ENCODE measurements around the gene NMT1. TPM values are rescaled to one million over a fixed set of nuclear protein-coding genes. Genes with fewer than 3 reads are reported as not detected.

NMT1 gene
- total RNA-seq, 2 experiments from 2014 or later: 156 to 169 TPM

- H3K9me3 Mint-ChIP-seq: no peaks in the 10 kb centered on the region
- peaks cover 2% of the 10 kb centered on the region for H3K4me1 Mint-ChIP-seq (ENCODE audit: low read depth)
- ChIA-PET POLR2A (interaction anchor here (1.2 kb wide), 1 partner anchor 21 kb away, joined by 4 read pairs; no protein-coding TSS in a partner anchor), CTCF (no interaction called here)
- intact Hi-C loops (cut with micrococcal nuclease): no loop called here
- ATAC-seq: no peak
- no peak overlapping the region for H3K4me3 Mint-ChIP-seq
- no peaks in the 10 kb centered on the region for H3K27me3 Mint-ChIP-seq
- DNase-seq: no peak
- no peak overlapping the region for H3K27ac Mint-ChIP-seq
- peaks cover 25% of the 10 kb centered on the region for H3K36me3 Mint-ChIP-seq (ENCODE audit: low read depth)
- TF ChIP-seq, protein P1, sequence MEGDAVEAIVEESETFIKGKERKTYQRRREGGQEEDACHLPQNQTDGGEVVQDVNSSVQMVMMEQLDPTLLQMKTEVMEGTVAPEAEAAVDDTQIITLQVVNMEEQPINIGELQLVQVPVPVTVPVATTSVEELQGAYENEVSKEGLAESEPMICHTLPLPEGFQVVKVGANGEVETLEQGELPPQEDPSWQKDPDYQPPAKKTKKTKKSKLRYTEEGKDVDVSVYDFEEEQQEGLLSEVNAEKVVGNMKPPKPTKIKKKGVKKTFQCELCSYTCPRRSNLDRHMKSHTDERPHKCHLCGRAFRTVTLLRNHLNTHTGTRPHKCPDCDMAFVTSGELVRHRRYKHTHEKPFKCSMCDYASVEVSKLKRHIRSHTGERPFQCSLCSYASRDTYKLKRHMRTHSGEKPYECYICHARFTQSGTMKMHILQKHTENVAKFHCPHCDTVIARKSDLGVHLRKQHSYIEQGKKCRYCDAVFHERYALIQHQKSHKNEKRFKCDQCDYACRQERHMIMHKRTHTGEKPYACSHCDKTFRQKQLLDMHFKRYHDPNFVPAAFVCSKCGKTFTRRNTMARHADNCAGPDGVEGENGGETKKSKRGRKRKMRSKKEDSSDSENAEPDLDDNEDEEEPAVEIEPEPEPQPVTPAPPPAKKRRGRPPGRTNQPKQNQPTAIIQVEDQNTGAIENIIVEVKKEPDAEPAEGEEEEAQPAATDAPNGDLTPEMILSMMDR (IDR thresholded peaks at IDR 0.05): no peak
Measured at GRCh38 chr17:45029758-45030423, 31.2 kb upstream of the NMT1 start.

- H3K27me3 Mint-ChIP-seq: no peaks in the 10 kb centered on the region
Measured at GRCh38 chr17:45030733-45031132, 30.4 kb upstream of the NMT1 start.

GRCh38 chr17:45031231-45032173 lies 29.6 kb upstream of the NMT1 start:
- no peak for ATAC-seq
- TF ChIP-seq, protein P1 (IDR thresholded peaks at IDR 0.05): no peak
- intact Hi-C loops (cut with micrococcal nuclease): no loop called here
- Mint-ChIP-seq H3K36me3 (ENCODE audit: low read depth) (peaks cover 25% of the 10 kb centered on the region), H3K4me1 (ENCODE audit: low read depth) (peaks cover 2% of the 10 kb centered on the region), H3K4me3 (no peak overlapping the region), H3K27ac (no peak overlapping the region), H3K27me3 (no peaks in the 10 kb centered on the region), H3K9me3 (no peaks in the 10 kb centered on the region)
- ChIA-PET POLR2A (interaction anchor here (0.9 to 1.3 kb wide), 2 partner anchors 30 to 45 kb away, joined by 3 read pairs; partner anchors contain the start of gene NMT1), CTCF (interaction anchor here (0.7 to 1.4 kb wide), 3 partner anchors 10 to 166 kb away, joined by 3 to 7 read pairs (median 3); no protein-coding TSS in a partner anchor)
- DNase-seq: no peak

More at GRCh38 chr17:45030733-45031132, 30.4 kb upstream of the NMT1 start:
- no peak overlapping the region for H3K27ac Mint-ChIP-seq
- peaks cover 26% of the 10 kb centered on the region for H3K36me3 Mint-ChIP-seq (ENCODE audit: low read depth)
- intact Hi-C loops (cut with micrococcal nuclease): no loop called here
- DNase-seq (no peak), ATAC-seq (no peak)
- no peak overlapping the region for H3K4me3 Mint-ChIP-seq
- ChIA-PET CTCF (no interaction called here), POLR2A (no interaction called here)
- TF ChIP-seq, protein P1 (IDR thresholded peaks at IDR 0.05): no peak
- H3K9me3 Mint-ChIP-seq: no peaks in the 10 kb centered on the region
- peaks cover 2% of the 10 kb centered on the region for H3K4me1 Mint-ChIP-seq (ENCODE audit: low read depth)

- no peaks in the 10 kb centered on the region for H3K9me3 Mint-ChIP-seq
- ChIA-PET POLR2A (interaction anchor here (0.9 to 1.3 kb wide), 2 partner anchors 29 to 45 kb away, joined by 3 read pairs; partner anchors contain the start of gene NMT1), CTCF (interaction anchor here (0.7 to 1.4 kb wide), 2 partner anchors 11 to 166 kb away, joined by 3 to 7 read pairs; no protein-coding TSS in a partner anchor)
- intact Hi-C loops (cut with micrococcal nuclease): no loop called here
- H3K4me3 Mint-ChIP-seq: no peak overlapping the region
- no peak for DNase-seq
- no peak overlapping the region for H3K27ac Mint-ChIP-seq
- H3K27me3 Mint-ChIP-seq: no peaks in the 10 kb centered on the region
- H3K4me1 Mint-ChIP-seq (ENCODE audit: low read depth): peaks cover 2% of the 10 kb centered on the region
- peaks cover 24% of the 10 kb centered on the region for H3K36me3 Mint-ChIP-seq (ENCODE audit: low read depth)
- no peak for ATAC-seq
- TF ChIP-seq, protein P1 (IDR thresholded peaks at IDR 0.05): no peak
Measured at GRCh38 chr17:45032174-45032541, 29.0 kb upstream of the NMT1 start.

Measured in activated CD8-positive, alpha-beta T cell treated with anti-CD3 and anti-CD28 coated beads for 36 hours (primary cell).